IPS DF 19.7 (cell line): ENCODE data around the gene PDE1C.

Experiments used
- DNase-seq: peaks from one replicate; pipeline ENCODE4 v3.0.0-alpha.2; 2013; ENCODE audit warnings: low read depth, low spot score

The PDE1C gene

GRCh38 chr7:31991846-31992245 is 78.4 kb downstream of the PDE1C start:
- no peak for DNase-seq

GRCh38 chr7:31991406-31991805 is 78.8 kb downstream of the PDE1C start:
- DNase-seq, result no peak

GRCh38 chr7:31986878-31987518 is 83.2 kb downstream of the PDE1C start:
- DNase-seq, result no peak

- DNase-seq, result no peak
These were observed 87.2 kb downstream of the PDE1C start for GRCh38 chr7:31982962-31983361.

GRCh38 chr7:31981874-31982390 is 88.3 kb downstream of the PDE1C start:
- DNase-seq, result no peak

- no peak for DNase-seq
These were observed 90.4 kb downstream of the PDE1C start for GRCh38 chr7:31979690-31980330.

GRCh38 chr7:31975546-31975945 is 94.7 kb downstream of the PDE1C start:
- no peak for DNase-seq

GRCh38 chr7:31974351-31974750 is 95.9 kb downstream of the PDE1C start:
- no peak for DNase-seq

- no peak for DNase-seq
These were observed 99.0 kb downstream of the PDE1C start for GRCh38 chr7:31971049-31971667.

GRCh38 chr7:31970501-31970900 is 99.7 kb downstream of the PDE1C start:
- DNase-seq, result no peak

- no peak for DNase-seq
These were observed 106.5 kb downstream of the PDE1C start for GRCh38 chr7:31963569-31964175.

GRCh38 chr7:31962246-31962645 is 108.0 kb downstream of the PDE1C start:
- DNase-seq, result no peak

- DNase-seq, result no peak
These were observed 112.0 kb downstream of the PDE1C start for GRCh38 chr7:31958226-31958625.

GRCh38 chr7:31957756-31958155 is 112.5 kb downstream of the PDE1C start:
- no peak for DNase-seq

GRCh38 chr7:31957090-31957720 is 113.0 kb downstream of the PDE1C start:
- no peak for DNase-seq

GRCh38 chr7:31955641-31956040 is 114.6 kb downstream of the PDE1C start:
- no peak for DNase-seq

GRCh38 chr7:31955021-31955420 is 115.2 kb downstream of the PDE1C start:
- DNase-seq, result no peak

- DNase-seq, result no peak
These were observed 115.7 kb downstream of the PDE1C start for GRCh38 chr7:31954500-31954899.

- no peak for DNase-seq
These were observed 116.8 kb downstream of the PDE1C start for GRCh38 chr7:31953432-31953831.

GRCh38 chr7:31950091-31950755 is 120.0 kb downstream of the PDE1C start:
- no peak for DNase-seq

- no peak for DNase-seq
These were observed 122.2 kb downstream of the PDE1C start for GRCh38 chr7:31948029-31948428.
